B cell (primary cell): ENCODE results near the gene ZIC5. TPM values are rescaled to one million over a fixed set of nuclear protein-coding genes. Genes with fewer than 3 reads are reported as not detected.

Experiments
- ATAC-seq: fragments of 200-7000 bp; cut with Tn5 transposase; one replicate; pipeline ENCODE4 v1.10.0; 2021; ENCODE audit warnings: low read depth, mild to moderate bottlenecking, moderate number of reproducible peaks, moderate library complexity
- CTCF ChIA-PET: fragments of 350-600 bp; sonication (Branson Sonifier 250); formaldehyde crosslinking; loops from one replicate; lab custom pipeline; 2021; ENCODE audit warnings: antibody characterized with exemption, inconsistent platforms; lab: Charles Lee
- POLR2A ChIA-PET: fragments of 350-600 bp; sonication (Branson Sonifier 250); formaldehyde crosslinking; loops from one replicate; lab custom pipeline; 2021; ENCODE audit warnings: antibody characterized with exemption; lab: Charles Lee
- DNase-seq: peaks from one replicate; pipeline ENCODE4 v3.0.0; 2013
- H2AFZ ChIP-seq: 2 replicates; pipeline ENCODE4 v1.6.1; 2012; ENCODE audit warnings: mild to moderate bottlenecking, low read depth, low read length; ENCODE audit not compliant: insufficient read depth, poor library complexity, severe bottlenecking
- H3K27ac ChIP-seq, 2 donors: 1 replicate in 1 of 2; 2 replicates in 1 of 2; pipeline ENCODE4 v1.5.1; 2012 to 2013; ENCODE audit warnings: low read length in 2 of 2, mild to moderate bottlenecking in 2 of 2, moderate library complexity in 1 of 2
- H3K27me3 ChIP-seq, 4 experiments: fragments of 200-600 bp in 1 of 4; sonication (generic) in 1 of 4; replicated peaks in 1 of 4; 1 replicate in 2 of 4; 2 replicates in 2 of 4; pipeline versions ENCODE4 v1.6.1 to v1.7.0; 2013 to 2016; ENCODE audit warnings: low read length in 3 of 4, mild to moderate bottlenecking in 2 of 4, mixed read lengths in 1 of 4, moderate library complexity in 1 of 4; ENCODE audit not compliant: insufficient read depth in 4 of 4, control insufficient read depth in 3 of 4; ENCODE audit errors: control extremely low read depth in 1 of 4
- H3K36me3 ChIP-seq, 2 experiments: replicated peaks in 1 of 2; 1 replicate in 1 of 2; 2 replicates in 1 of 2; pipeline versions ENCODE4 v1.6.1 to v1.7.1; 2013; ENCODE audit warnings: low read length in 1 of 2; ENCODE audit not compliant: insufficient read depth in 2 of 2, control insufficient read depth in 1 of 2; ENCODE audit errors: control extremely low read depth in 1 of 2, extremely low read depth in 1 of 2
- H3K4me1 ChIP-seq, 2 donors: fragments of 200-600 bp in 1 of 2; sonication (generic) in 1 of 2; 1 replicate in 1 of 2; 2 replicates in 1 of 2; pipeline versions ENCODE4 v1.5.1 to v1.6.1; 2013 to 2017; ENCODE audit warnings: low read length in 2 of 2; ENCODE audit not compliant: control insufficient read depth in 2 of 2, insufficient read depth in 2 of 2
- H3K4me2 ChIP-seq: replicated peaks from 2 replicates; pipeline ENCODE3; 2012; ENCODE audit warnings: mild to moderate bottlenecking, low read depth, low read length; ENCODE audit not compliant: poor library complexity, severe bottlenecking
- H3K4me3 ChIP-seq, 5 experiments: fragments of 200-600 bp in 1 of 5; sonication (generic) in 1 of 5; 1 replicate in 3 of 5; 2 replicates in 2 of 5; pipeline versions ENCODE4 v1.5.1 to v1.7.0; 2011 to 2016; ENCODE audit warnings: low read length in 4 of 5, mild to moderate bottlenecking in 4 of 5, low read depth in 2 of 5, control low read depth in 1 of 5, moderate library complexity in 1 of 5; ENCODE audit not compliant: insufficient read depth in 1 of 5; ENCODE audit errors: control extremely low read depth in 1 of 5, extremely low read depth in 1 of 5
- H3K79me2 ChIP-seq: fragments of 200-600 bp; sonication (generic); one replicate; pipeline ENCODE4 v1.6.0; 2016; ENCODE audit warnings: low read length; ENCODE audit not compliant: control insufficient read depth, insufficient read depth
- H3K9ac ChIP-seq: fragments of 200-600 bp; sonication (generic); 2 replicates; pipeline ENCODE4 v1.6.1; 2017; ENCODE audit warnings: mild to moderate bottlenecking, low read length, moderate library complexity
- H3K9me3 ChIP-seq, 3 donors: one replicate each; pipeline versions ENCODE4 v1.6.1 to v1.7.1; 2013; ENCODE audit warnings: low read length in 2 of 3; ENCODE audit not compliant: control insufficient read depth in 2 of 3, insufficient read depth in 1 of 3; ENCODE audit errors: control extremely low read depth in 1 of 3
- H4K20me1 ChIP-seq: 2 replicates; pipeline ENCODE4 v1.6.0; 2012; ENCODE audit warnings: mild to moderate bottlenecking, low read length; ENCODE audit not compliant: insufficient read depth, control insufficient read depth, poor library complexity, severe bottlenecking
- H3K27ac Mint-ChIP-seq: one replicate; pipeline ENCODE4 v1.8.0; 2021; ENCODE audit warnings: mixed read lengths
- H3K27me3 Mint-ChIP-seq: one replicate; pipeline ENCODE4 v1.8.0; 2021; ENCODE audit warnings: mixed read lengths
- H3K4me1 Mint-ChIP-seq: one replicate; pipeline ENCODE4 v1.8.0; 2021; ENCODE audit warnings: mixed read lengths
- H3K4me3 Mint-ChIP-seq: one replicate; pipeline ENCODE4 v1.8.0; 2021; ENCODE audit warnings: mixed read lengths
- H3K9me3 Mint-ChIP-seq: one replicate; pipeline ENCODE4 v1.8.0; 2022; ENCODE audit warnings: mixed read lengths; ENCODE audit not compliant: insufficient read depth
- CTCF ChIP-seq: fragments of 200-600 bp; IDR thresholded peaks from one replicate; pipeline ENCODE4 v1.8.0; 2022; ENCODE audit warnings: antibody characterized with exemption, mild to moderate bottlenecking
- EZH2 ChIP-seq: IDR thresholded peaks from 2 replicates; pipeline ENCODE4 v1.6.1; 2012; ENCODE audit warnings: borderline replicate concordance, low read depth, mild to moderate bottlenecking, moderate library complexity, low read length; ENCODE audit not compliant: insufficient read depth, poor library complexity, severe bottlenecking
- WGBS: methylation state at CpG from one replicate; pipeline ENCODE4 v1.1.5; 2013; ENCODE audit warnings: missing lambda C conversion rate; ENCODE audit not compliant: insufficient coverage; 5-methylcytosine and 5-hydroxymethylcytosine counted together
- intact Hi-C: fragments of 100-400 bp; cut with micrococcal nuclease; formaldehyde crosslinking; loops from one replicate; pipeline ENCODE4 v1.10.0; 2022
- polyA plus RNA-seq: library from polyadenylated mRNA; depleted of rRNA; stranded (reverse); fragments of >200 nt; gene quantifications from 2 replicates; pipeline ENCODE4 v1.2.3, GENCODE V29; 2012
- total RNA-seq, 2 donors: library from RNA; stranded (reverse); fragments of 120-200 nt in 1 of 2; gene quantifications; 1 replicate in 1 of 2; 2 replicates in 1 of 2; pipeline versions ENCODE4 v1.2.3 to v1.2.4, GENCODE V29; 2013 to 2022

Gene ZIC5
- total and polyA plus RNA-seq, 2 donors (not counting 1 experiment from before 2014, with no cell fraction given) = not detected

- Histone ChIP-seq H4K20me1 (no peaks in the 10 kb centered on the region), H2AFZ (no peak overlapping the region), H3K4me2 (no peak overlapping the region), H3K36me3 (no peaks in the 10 kb centered on the region), H3K27ac (no peak overlapping the region), H3K27me3 (peaks cover 0 to 16% (median 3%) of the 10 kb centered on the region in 4 experiments), H3K79me2 (no peaks in the 10 kb centered on the region), H3K4me1 (no peaks in the 10 kb centered on the region), H3K9me3 (peaks cover 0 to 3% (median 0%) of the 10 kb centered on the region in 3 donors), H3K4me3 (no peak overlapping the region), H3K9ac (no peak overlapping the region)
- DNase-seq (no peak), ATAC-seq (no peak)
- peaks cover 2% of the 10 kb centered on the region for H3K9me3 Mint-ChIP-seq
- WGBS = 81% methylated on average over 2 of the region's 2 CpGs
- POLR2A ChIA-PET = no interaction called here
- intact Hi-C loops = loop anchor here (5.0 kb wide), 1 partner anchor 477 kb away; no protein-coding TSS in a partner anchor
- no peak overlapping the region for H3K4me3 Mint-ChIP-seq
- H3K27me3 Mint-ChIP-seq = peaks cover 26% of the 10 kb centered on the region
- CTCF ChIA-PET = interaction anchor here (1.6 to 1.8 kb wide), 2 partner anchors 8 to 596 kb away, joined by 4 to 7 read pairs; no protein-coding TSS in a partner anchor
- TF ChIP-seq CTCF = no peak
- no peak for TF ChIP-seq EZH2
- no peak overlapping the region for H3K27ac Mint-ChIP-seq
- no peaks in the 10 kb centered on the region for H3K4me1 Mint-ChIP-seq
These were observed 52.4 kb downstream of the ZIC5 start for GRCh38 chr13:99919132-99919531.

- Mint-ChIP-seq H3K27me3 (peaks cover 14% of the 10 kb centered on the region), H3K4me3 (no peak overlapping the region), H3K9me3 (no peaks in the 10 kb centered on the region), H3K4me1 (no peaks in the 10 kb centered on the region), H3K27ac (no peak overlapping the region)
- ChIA-PET POLR2A (no interaction called here), CTCF (interaction anchor here (0.6 to 2.1 kb wide), 7 partner anchors 9 to 601 kb away, joined by 3 to 15 read pairs (median 4); no protein-coding TSS in a partner anchor)
- H3K27ac ChIP-seq = no peak overlapping the region
- peaks cover 0 to 18% (median 9%) of the 10 kb centered on the region in 4 experiments for H3K27me3 ChIP-seq
- DNase-seq = peak; percentile 57
- H3K4me1 ChIP-seq = no peaks in the 10 kb centered on the region
- intact Hi-C loops = loop anchor here (1.0 to 5.0 kb wide), 2 partner anchors 260 to 474 kb away; no protein-coding TSS in a partner anchor
- TF ChIP-seq CTCF (peak; percentile 78), EZH2 (no peak)
- WGBS = 50% methylated on average over 6 of the region's 10 CpGs
- H3K36me3 ChIP-seq = no peaks in the 10 kb centered on the region
- no peak overlapping the region for H3K4me3 ChIP-seq
- H3K79me2 ChIP-seq = no peaks in the 10 kb centered on the region
- no peaks in the 10 kb centered on the region for H4K20me1 ChIP-seq
- no peaks in the 10 kb centered on the region for H3K9me3 ChIP-seq
- H2AFZ ChIP-seq = peak overlapping the region; percentile 29
- no peak overlapping the region for H3K9ac ChIP-seq
- no peak overlapping the region for H3K4me2 ChIP-seq
- ATAC-seq = peak; percentile 58
These were observed 55.0 kb downstream of the ZIC5 start for GRCh38 chr13:99916366-99917103.
